ENCODE data around the gene PADI1. TPM values are rescaled to one million over a fixed set of nuclear protein-coding genes. Genes with fewer than 3 reads are reported as not detected.
A peak's percentile ranks its signal among the peaks of the same experiment; 100 is the strongest.

PADI1 gene
- total RNA-seq, 4 donors from 2014 or later, result 4.0 to 57.3 (median 9.1) TPM

DNA sequence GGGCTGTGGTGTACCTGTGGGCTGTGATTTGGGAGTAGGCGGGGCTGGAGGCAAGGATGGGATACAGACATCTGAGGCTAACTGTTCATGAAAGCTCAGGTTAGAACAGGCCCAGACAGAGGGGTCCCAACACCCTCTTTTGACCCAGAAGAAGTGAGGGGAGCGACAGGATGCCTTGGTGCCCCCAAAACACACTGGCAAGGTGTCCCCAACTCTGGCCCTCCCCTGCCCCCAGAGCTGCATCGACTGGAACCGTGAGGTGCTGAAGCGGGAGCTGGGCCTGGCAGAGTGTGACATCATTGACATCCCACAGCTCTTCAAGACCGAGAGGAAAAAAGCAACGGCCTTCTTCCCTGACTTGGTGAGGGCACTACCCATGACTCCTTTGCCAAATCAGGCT lies 75.5 kb downstream of the PADI1 start:
- no peak for DNase-seq (ENCODE audit: low spot score in 2 of 2)
- Histone ChIP-seq H3K9me3 (no peaks in the 10 kb centered on the region), H3K27me3 (peaks cover 40% of the 10 kb centered on the region), H3K4me3 (no peak overlapping the region), H3K36me3 (no peaks in the 10 kb centered on the region), H3K4me1 (peaks cover 13% of the 10 kb centered on the region), H3K27ac (no peak overlapping the region)
- no peak for TF ChIP-seq POLR2A (IDR thresholded peaks at IDR 0.05)
- TF ChIP-seq, protein P1, sequence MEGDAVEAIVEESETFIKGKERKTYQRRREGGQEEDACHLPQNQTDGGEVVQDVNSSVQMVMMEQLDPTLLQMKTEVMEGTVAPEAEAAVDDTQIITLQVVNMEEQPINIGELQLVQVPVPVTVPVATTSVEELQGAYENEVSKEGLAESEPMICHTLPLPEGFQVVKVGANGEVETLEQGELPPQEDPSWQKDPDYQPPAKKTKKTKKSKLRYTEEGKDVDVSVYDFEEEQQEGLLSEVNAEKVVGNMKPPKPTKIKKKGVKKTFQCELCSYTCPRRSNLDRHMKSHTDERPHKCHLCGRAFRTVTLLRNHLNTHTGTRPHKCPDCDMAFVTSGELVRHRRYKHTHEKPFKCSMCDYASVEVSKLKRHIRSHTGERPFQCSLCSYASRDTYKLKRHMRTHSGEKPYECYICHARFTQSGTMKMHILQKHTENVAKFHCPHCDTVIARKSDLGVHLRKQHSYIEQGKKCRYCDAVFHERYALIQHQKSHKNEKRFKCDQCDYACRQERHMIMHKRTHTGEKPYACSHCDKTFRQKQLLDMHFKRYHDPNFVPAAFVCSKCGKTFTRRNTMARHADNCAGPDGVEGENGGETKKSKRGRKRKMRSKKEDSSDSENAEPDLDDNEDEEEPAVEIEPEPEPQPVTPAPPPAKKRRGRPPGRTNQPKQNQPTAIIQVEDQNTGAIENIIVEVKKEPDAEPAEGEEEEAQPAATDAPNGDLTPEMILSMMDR (IDR thresholded peaks at IDR 0.05), result no peak
- TF ChIP-seq POLR2AphosphoS5 (IDR thresholded peaks at IDR 0.05), result no peak
- TF ChIP-seq EP300 (IDR thresholded peaks at IDR 0.05), result no peak
- 91% methylated on average over 5 of the region's 7 CpGs for WGBS

DNA sequence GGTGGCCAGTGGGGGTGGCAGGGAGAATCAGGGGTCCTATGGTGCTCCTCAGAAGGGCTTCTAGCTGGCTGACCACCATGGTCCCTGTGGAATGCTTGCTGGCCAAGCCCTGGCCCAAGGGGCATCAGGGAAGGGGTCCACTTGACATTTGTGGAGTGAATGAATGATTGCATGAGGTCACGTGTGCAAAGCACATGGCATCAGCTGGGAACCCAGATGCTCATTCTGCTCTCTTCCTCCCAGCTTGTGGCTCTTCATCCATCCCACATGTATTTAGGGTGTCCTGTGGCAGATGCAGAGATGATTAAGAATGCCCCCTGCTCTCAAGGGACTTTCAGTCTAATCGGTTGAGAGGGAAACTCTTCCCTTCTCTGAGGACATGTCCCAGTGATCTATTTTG lies 76.0 kb downstream of the PADI1 start:
- TF ChIP-seq, protein P1 (IDR thresholded peaks at IDR 0.05), result no peak
- TF ChIP-seq POLR2AphosphoS5 (IDR thresholded peaks at IDR 0.05) (no peak), POLR2A (IDR thresholded peaks at IDR 0.05) (no peak), EP300 (IDR thresholded peaks at IDR 0.05) (no peak)
- 74% methylated on average over 2 of the region's 2 CpGs for WGBS

DNA sequence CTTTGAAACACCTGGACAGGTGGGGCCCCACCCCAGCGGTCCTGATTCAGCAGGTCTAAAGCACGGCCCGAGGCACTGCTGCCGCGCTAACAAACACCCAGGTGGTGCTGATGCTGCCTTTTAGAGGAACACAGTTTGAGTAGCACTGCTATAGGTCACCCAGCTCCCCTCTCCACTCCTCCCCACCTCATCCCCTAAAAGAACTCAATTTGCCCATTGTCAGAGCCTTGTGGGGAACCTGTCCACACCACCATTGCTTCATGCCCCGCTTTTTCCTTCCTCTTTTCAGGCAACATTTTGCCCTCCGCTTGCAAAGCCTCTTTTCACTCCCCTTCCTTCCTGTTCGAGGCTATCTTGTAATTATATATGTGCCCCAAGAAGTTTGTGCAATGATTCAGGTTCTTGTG lies 76.8 kb downstream of the PADI1 start:
- Histone ChIP-seq H3K4me1 (peaks cover 7% of the 10 kb centered on the region), H3K27ac (no peak overlapping the region), H3K9me3 (no peaks in the 10 kb centered on the region), H3K36me3 (no peaks in the 10 kb centered on the region), H3K27me3 (peaks cover 38% of the 10 kb centered on the region), H3K4me3 (no peak overlapping the region)
- TF ChIP-seq, protein P1 (IDR thresholded peaks at IDR 0.05), result no peak
- no peak for TF ChIP-seq EP300 (IDR thresholded peaks at IDR 0.05)
- no peak for TF ChIP-seq POLR2A (IDR thresholded peaks at IDR 0.05)
- TF ChIP-seq POLR2AphosphoS5 (IDR thresholded peaks at IDR 0.05), result no peak
- 62% methylated on average over 7 of the region's 8 CpGs for WGBS
- DNase-seq (ENCODE audit: low spot score in 2 of 2), result peak in 1 of 2 donors; percentile 12

More for the DNA sequence above, 76.0 kb downstream of the PADI1 start:
- Histone ChIP-seq H3K27me3 (peaks cover 39% of the 10 kb centered on the region), H3K4me1 (peaks cover 13% of the 10 kb centered on the region), H3K9me3 (no peaks in the 10 kb centered on the region), H3K4me3 (no peak overlapping the region), H3K27ac (no peak overlapping the region), H3K36me3 (no peaks in the 10 kb centered on the region)
- DNase-seq (ENCODE audit: low spot score in 2 of 2), result no peak

DNA sequence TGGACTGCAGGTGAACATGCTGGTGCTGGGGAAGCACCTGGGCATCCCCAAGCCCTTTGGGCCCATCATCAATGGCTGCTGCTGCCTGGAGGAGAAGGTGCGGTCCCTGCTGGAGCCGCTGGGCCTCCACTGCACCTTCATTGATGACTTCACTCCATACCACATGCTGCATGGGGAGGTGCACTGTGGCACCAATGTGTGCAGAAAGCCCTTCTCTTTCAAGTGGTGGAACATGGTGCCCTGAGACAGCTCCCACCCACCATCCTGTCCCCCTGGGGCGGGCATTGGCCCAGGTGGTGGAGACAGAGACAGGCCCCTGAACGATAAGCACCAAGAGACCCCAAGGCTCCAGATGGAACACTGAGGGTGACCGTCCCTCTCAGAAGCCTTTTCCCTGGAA lies 77.9 kb downstream of the PADI1 start:
- no peak overlapping the region for H3K4me3 ChIP-seq
- H3K36me3 ChIP-seq, result no peaks in the 10 kb centered on the region
- peaks cover 12% of the 10 kb centered on the region for H3K4me1 ChIP-seq
- no peak for DNase-seq (ENCODE audit: low spot score in 2 of 2)
- no peak overlapping the region for H3K27ac ChIP-seq
- 80% methylated on average over 2 of the region's 5 CpGs for WGBS
- no peaks in the 10 kb centered on the region for H3K9me3 ChIP-seq
- peaks cover 43% of the 10 kb centered on the region for H3K27me3 ChIP-seq
- TF ChIP-seq, protein P1 (IDR thresholded peaks at IDR 0.05), result no peak
- TF ChIP-seq POLR2AphosphoS5 (IDR thresholded peaks at IDR 0.05) (no peak), POLR2A (IDR thresholded peaks at IDR 0.05) (no peak), EP300 (IDR thresholded peaks at IDR 0.05) (no peak)

DNA sequence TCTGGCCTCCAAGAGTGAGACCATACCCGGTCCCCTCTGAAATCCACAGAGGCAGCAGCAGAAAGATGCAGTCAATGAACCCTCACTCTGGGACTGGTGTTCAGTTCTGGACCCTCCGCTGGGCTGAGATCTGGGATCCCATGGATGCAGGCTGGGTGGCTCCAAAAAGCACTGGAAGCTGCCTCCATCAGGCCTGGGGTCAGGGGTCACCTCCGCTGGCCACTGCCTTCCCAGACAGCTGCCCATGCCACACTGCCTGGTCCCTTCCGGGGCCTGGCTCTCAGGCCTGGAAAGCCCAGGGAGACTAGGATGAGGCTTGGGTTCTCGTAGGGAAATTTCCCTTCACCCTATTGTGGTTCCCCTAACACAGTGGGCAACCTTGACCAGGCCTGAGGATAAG lies 81.7 kb downstream of the PADI1 start:
- peaks cover 50% of the 10 kb centered on the region for H3K27me3 ChIP-seq
- no peak overlapping the region for H3K27ac ChIP-seq

More for the DNA sequence above, 81.7 kb downstream of the PADI1 start:
- no peak for DNase-seq (ENCODE audit: low spot score in 2 of 2)
- TF ChIP-seq POLR2AphosphoS5 (IDR thresholded peaks at IDR 0.05), result no peak
- TF ChIP-seq POLR2A (IDR thresholded peaks at IDR 0.05), result no peak
- TF ChIP-seq, protein P1 (IDR thresholded peaks at IDR 0.05), result no peak
- no peak for TF ChIP-seq EP300 (IDR thresholded peaks at IDR 0.05)
- no peaks in the 10 kb centered on the region for H3K9me3 ChIP-seq
- H3K4me1 ChIP-seq, result peaks cover 24% of the 10 kb centered on the region
- 100% methylated on average over 4 of the region's 5 CpGs for WGBS
- H3K36me3 ChIP-seq, result no peaks in the 10 kb centered on the region
- no peak overlapping the region for H3K4me3 ChIP-seq

All from suprapubic skin (tissue), 4 donors.